SK-N-SH treated with all-trans-retinoic acid at 6 μM for 48 hours (cell line): ENCODE data around the gene SRCAP.

ENCODE experiments used
- ARNTL ChIP-seq: fragments of 450-650 bp; formaldehyde crosslinking; IDR thresholded peaks from 2 replicates; pipeline ENCODE4 v1.5.0; 2020; ENCODE audit warnings: low read depth, mild to moderate bottlenecking, moderate library complexity, borderline replicate concordance
- BACH2 ChIP-seq: fragments of 250-450 bp; sonication (Bioruptor Pico); IDR thresholded peaks from 2 replicates; pipeline ENCODE4 v1.9.0; 2021; ENCODE audit warnings: mild to moderate bottlenecking, borderline replicate concordance
- CREB5 ChIP-seq: fragments of 250-450 bp; sonication (Bioruptor Pico); IDR thresholded peaks from 2 replicates; pipeline ENCODE4 v1.5.1; 2020; ENCODE audit warnings: low read depth, mild to moderate bottlenecking, moderate library complexity
- CSDC2 ChIP-seq: fragments of 250-450 bp; sonication (Bioruptor Pico); IDR thresholded peaks from 2 replicates; pipeline ENCODE4 v1.5.0; 2020; ENCODE audit warnings: mild to moderate bottlenecking, moderate library complexity
- GLIS3 ChIP-seq: fragments of 250-450 bp; sonication (Bioruptor Pico); IDR thresholded peaks from 2 replicates; pipeline ENCODE4 v1.5.0; 2020; ENCODE audit warnings: mild to moderate bottlenecking, moderate library complexity
- PPARA ChIP-seq: fragments of 250-450 bp; sonication (Bioruptor Pico); IDR thresholded peaks from 2 replicates; pipeline ENCODE4 v1.5.0; 2020; ENCODE audit warnings: mild to moderate bottlenecking, borderline replicate concordance
- ZC3H10 ChIP-seq: fragments of 250-450 bp; sonication (Bioruptor Pico); IDR thresholded peaks from 2 replicates; pipeline ENCODE4 v1.5.1; 2021; ENCODE audit warnings: mild to moderate bottlenecking, moderate library complexity
- ZFP3 ChIP-seq: fragments of 250-450 bp; sonication (Bioruptor Pico); IDR thresholded peaks from 2 replicates; pipeline ENCODE4 v1.5.0; 2020; ENCODE audit warnings: mild to moderate bottlenecking, moderate library complexity
- ZFP30 ChIP-seq: fragments of 450-650 bp; formaldehyde crosslinking; IDR thresholded peaks from 2 replicates; pipeline ENCODE4 v1.5.0; 2022; ENCODE audit warnings: mild to moderate bottlenecking, moderate library complexity
- TF ChIP-seq, protein P1 (sequence below): fragments of 250-450 bp; sonication (Bioruptor Pico); IDR thresholded peaks from 2 replicates; pipeline ENCODE4 v1.8.0; 2020; ENCODE audit warnings: mild to moderate bottlenecking, moderate library complexity, borderline replicate concordance
- TF ChIP-seq, protein P2 (sequence below): fragments of 250-450 bp; sonication (Bioruptor Pico); IDR thresholded peaks from 2 replicates; pipeline ENCODE4 v1.5.1; 2021; ENCODE audit warnings: mild to moderate bottlenecking, moderate library complexity

DNA sequence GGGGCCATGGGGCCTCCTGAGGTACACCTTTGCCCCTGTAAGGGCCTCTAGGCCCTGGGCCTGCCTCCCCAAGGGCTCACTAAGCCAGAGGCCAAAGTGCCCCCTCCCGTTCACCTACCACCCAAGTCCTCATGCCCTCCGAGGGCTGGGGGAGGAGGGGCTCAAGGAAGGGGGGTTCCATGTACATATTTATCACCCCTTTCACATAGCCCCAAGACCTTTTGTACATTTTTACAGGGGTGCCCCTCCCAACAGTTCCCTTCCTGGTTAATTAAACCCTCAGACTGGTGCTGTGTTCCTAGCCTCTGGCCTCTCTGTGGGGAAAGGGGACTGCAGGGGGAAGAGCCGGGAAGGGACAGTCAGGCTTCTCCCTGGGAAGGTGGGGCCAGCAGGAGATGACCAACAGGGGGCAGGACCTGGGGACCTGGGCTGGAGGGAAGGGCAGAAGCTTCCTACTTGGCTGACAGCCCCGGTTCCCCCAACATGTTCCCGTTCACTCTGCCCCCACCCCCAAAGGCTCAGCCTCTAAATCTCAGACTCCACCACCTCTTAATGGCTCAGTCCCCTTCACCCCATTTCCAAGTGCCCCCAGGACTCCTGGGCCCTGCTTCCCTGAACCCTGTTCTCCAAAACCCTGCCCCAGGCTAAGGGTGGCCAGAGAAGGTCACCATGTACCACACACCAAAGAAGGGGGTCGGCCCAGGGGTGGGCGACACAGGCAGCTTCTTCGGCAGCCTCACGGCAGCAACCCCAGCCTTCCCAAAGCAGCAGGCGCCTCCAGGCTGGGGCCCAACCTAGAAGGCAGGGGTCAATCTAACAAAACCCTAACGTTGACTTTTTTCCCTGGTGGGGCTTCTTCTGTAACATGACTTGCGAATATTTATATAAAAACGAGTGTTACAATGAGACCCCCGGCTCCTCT is 28.8 kb upstream of the SRCAP start:
- TF ChIP-seq CREB5 (CRISPR knock-in tag) (no peak), ZFP30 (no peak), ARNTL (no peak), ZFP3 (CRISPR knock-in tag) (no peak), CSDC2 (CRISPR knock-in tag) (no peak), ZC3H10 (CRISPR knock-in tag) (no peak), PPARA (CRISPR knock-in tag) (no peak), BACH2 (CRISPR knock-in tag) (no peak), GLIS3 (CRISPR knock-in tag) (no peak)
- TF ChIP-seq, protein P1, sequence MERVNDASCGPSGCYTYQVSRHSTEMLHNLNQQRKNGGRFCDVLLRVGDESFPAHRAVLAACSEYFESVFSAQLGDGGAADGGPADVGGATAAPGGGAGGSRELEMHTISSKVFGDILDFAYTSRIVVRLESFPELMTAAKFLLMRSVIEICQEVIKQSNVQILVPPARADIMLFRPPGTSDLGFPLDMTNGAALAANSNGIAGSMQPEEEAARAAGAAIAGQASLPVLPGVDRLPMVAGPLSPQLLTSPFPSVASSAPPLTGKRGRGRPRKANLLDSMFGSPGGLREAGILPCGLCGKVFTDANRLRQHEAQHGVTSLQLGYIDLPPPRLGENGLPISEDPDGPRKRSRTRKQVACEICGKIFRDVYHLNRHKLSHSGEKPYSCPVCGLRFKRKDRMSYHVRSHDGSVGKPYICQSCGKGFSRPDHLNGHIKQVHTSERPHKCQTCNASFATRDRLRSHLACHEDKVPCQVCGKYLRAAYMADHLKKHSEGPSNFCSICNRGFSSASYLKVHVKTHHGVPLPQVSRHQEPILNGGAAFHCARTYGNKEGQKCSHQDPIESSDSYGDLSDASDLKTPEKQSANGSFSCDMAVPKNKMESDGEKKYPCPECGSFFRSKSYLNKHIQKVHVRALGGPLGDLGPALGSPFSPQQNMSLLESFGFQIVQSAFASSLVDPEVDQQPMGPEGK (CRISPR knock-in tag), result no peak
- TF ChIP-seq, protein P2, sequence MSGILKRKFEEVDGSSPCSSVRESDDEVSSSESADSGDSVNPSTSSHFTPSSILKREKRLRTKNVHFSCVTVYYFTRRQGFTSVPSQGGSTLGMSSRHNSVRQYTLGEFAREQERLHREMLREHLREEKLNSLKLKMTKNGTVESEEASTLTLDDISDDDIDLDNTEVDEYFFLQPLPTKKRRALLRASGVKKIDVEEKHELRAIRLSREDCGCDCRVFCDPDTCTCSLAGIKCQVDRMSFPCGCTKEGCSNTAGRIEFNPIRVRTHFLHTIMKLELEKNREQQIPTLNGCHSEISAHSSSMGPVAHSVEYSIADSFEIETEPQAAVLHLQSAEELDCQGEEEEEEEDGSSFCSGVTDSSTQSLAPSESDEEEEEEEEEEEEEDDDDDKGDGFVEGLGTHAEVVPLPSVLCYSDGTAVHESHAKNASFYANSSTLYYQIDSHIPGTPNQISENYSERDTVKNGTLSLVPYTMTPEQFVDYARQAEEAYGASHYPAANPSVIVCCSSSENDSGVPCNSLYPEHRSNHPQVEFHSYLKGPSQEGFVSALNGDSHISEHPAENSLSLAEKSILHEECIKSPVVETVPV, result no peak
